ENCODE data around the gene FAM135A. TPM values are rescaled to one million over a fixed set of nuclear protein-coding genes. Genes with fewer than 3 reads are reported as not detected.

The FAM135A gene
- total and polyA plus RNA-seq, 2 of the 13 experiments (the other 11 are each of a cell fraction or from before 2014, with no cell fraction given): 26.9 to 31.5 TPM

- TF ChIP-seq SP2 (CRISPR knock-in tag; IDR thresholded peaks at IDR 0.05) (no peak), PHF20 (CRISPR knock-in tag; IDR thresholded peaks at IDR 0.05) (no peak), ZNF572 (CRISPR knock-in tag; IDR thresholded peaks at IDR 0.05) (no peak), TEAD2 (CRISPR knock-in tag; IDR thresholded peaks at IDR 0.05) (no peak), ERF (CRISPR knock-in tag; IDR thresholded peaks at IDR 0.05) (0 out of 2 replicates have a peak, but pooled peaks have one; percentile 40), EED (CRISPR knock-in tag; IDR thresholded peaks at IDR 0.05) (no peak), MAZ (IDR thresholded peaks at IDR 0.05; ENCODE audit: borderline replicate concordance, low read depth, low read length) (no peak), MAZ (CRISPR knock-in tag; IDR thresholded peaks at IDR 0.05; ENCODE audit: low read depth) (no peak), ESRRA (CRISPR knock-in tag; IDR thresholded peaks at IDR 0.05; ENCODE audit: low read depth) (no peak), MEIS2 (CRISPR knock-in tag; IDR thresholded peaks at IDR 0.05) (no peak), U2AF1 (optimal IDR thresholded peaks at IDR 0.05; ENCODE audit: low read depth, low read length) (no peak), ZSCAN29 (CRISPR knock-in tag; conservative IDR thresholded peaks at IDR 0.05) (no peak), ATF4 (CRISPR knock-in tag; IDR thresholded peaks at IDR 0.05) (peak in 1 of 2 experiments; percentile 32; a peak in 1 of 4 replicates), PRDM15 (CRISPR knock-in tag; IDR thresholded peaks at IDR 0.05) (no peak), RELA (CRISPR knock-in tag; IDR thresholded peaks at IDR 0.05) (no peak), ZFP37 (CRISPR knock-in tag; IDR thresholded peaks at IDR 0.05; ENCODE audit: borderline replicate concordance) (no peak), HNF4G (IDR thresholded peaks at IDR 0.05; ENCODE audit: borderline replicate concordance, low read depth, low read length) (no peak), HNF4G (CRISPR knock-in tag; IDR thresholded peaks at IDR 0.05; ENCODE audit: borderline replicate concordance, low read depth) (no peak), ZBTB44 (CRISPR knock-in tag; IDR thresholded peaks at IDR 0.05) (no peak), ZMAT3 (CRISPR knock-in tag; conservative IDR thresholded peaks at IDR 0.05) (no peak), FIP1L1 (IDR thresholded peaks at IDR 0.05; ENCODE audit: borderline replicate concordance, insufficient read depth, low read depth, low read length) (no peak), TSC22D2 (CRISPR knock-in tag; IDR thresholded peaks at IDR 0.05; ENCODE audit: borderline replicate concordance) (no peak), SIN3A (IDR thresholded peaks at IDR 0.05; ENCODE audit: borderline replicate concordance, low read depth, low read length) (no peak), KLF15 (CRISPR knock-in tag; IDR thresholded peaks at IDR 0.05; ENCODE audit: borderline replicate concordance) (no peak)
These were observed 14.3 kb upstream of the FAM135A start (continued) for GRCh38 chr6:70398783-70399728.
